Ammon's horn (tissue), 1 donor: ENCODE results near the gene IFNA10.
A peak's percentile ranks its signal among the peaks of the same experiment; 100 is the strongest.
"Not testable (repeated sequence)": the region's sequence is repeated elsewhere in the genome, so short reads cannot be mapped to it uniquely, and the experiment has no call there.

Experiments used
- DNase-seq: peaks from one replicate; pipeline ENCODE4 v3.0.0-alpha.2; 2016; ENCODE audit warnings: low spot score

Gene IFNA10

GRCh38 chr9:21194867-21195776, 11.8 kb downstream of the IFNA10 start:
- peak; percentile 21 for DNase-seq

- DNase-seq: not testable (repeated sequence)
Observed at GRCh38 chr9:21187487-21187886, 19.5 kb downstream of the IFNA10 start, which contains the start of gene IFNA4. TSS of gene IFNA4 (minus strand) at chr9:21187587. CDS start at chr9:21187531, 56 bp downstream.

DNA sequence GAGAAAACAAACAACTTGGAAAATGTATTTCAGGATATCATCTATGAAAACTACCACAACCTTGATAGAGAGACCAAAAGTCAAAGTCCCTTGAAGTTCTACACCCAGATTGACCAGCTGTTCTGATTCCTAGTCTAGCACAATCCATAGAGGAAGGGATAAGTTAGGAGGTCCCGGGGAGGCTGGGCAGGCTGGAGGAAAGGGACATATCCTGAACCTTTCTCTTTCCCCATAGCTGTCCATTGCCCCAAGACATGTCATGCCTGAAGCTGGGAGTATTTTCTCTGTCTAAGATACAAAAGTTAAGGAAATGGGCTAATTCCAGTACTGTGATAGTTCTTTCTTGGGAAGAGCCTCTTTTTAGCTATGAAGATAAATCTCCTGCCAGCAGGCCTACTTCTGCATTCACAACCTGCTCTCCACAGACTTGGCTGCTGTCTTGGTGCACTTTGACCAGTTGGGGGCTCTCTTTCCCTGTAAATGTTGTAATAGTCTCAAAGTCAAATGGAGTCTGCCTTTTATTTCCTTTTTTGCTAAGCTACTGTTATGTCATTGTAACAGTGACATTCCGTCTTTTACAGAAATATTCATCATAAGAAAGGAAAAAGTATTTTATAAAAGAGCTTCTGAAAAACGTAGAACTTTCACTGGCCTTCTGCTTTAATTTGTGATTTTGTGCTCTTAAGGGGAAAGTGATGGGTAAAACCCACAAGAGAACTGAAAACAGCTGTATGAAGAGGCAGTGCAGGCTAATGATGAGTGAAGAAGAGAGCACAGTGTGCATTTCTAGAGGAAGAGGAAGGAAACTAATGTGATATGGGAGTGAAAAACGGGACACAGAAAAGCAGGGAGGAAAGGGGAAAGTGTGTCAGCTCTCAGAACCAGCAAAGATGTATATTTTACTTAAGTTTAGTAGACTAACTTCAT, 23.9 kb downstream of the IFNA10 start:
- not testable (repeated sequence) for DNase-seq

- DNase-seq: no peak
Observed at GRCh38 chr9:21174671-21175070, 32.3 kb downstream of the IFNA10 start.

DNA sequence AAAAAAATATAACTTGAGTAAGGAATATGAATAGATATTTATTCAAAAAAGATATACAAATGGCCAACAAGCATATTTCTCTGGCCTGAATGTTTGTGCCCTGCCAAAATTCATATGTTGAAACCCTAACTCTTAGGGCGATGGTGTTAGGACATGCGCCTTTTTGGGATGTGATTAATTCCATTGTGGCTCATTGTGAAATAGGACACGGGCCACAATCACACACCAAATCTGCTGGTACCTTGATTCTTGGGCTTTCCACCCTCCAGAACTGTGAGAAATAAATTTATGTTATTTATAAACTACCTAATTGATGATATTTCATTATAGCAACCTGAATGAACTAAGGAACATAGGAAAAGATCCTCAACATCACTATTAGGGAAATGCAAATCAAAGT, 34.8 kb downstream of the IFNA10 start:
- no peak for DNase-seq

DNA sequence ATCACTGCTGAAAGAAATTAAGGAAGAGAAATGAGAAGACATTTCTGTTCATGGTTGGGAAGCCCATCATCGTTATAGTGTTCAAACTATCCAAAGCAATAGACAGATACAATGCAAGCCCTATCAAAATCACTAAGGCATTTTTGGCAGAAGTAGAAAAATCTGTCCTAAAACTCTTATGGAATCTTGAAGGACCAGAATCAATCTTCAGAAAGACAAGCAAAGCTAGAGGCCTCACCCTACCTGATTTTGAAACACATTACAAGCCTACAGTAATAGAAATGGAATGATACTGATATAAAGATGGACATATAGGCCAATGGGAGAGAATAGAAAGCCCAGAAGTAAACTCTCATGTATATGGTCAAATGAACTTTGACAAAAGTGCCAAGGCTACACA, 35.6 kb downstream of the IFNA10 start:
- no peak for DNase-seq

DNA sequence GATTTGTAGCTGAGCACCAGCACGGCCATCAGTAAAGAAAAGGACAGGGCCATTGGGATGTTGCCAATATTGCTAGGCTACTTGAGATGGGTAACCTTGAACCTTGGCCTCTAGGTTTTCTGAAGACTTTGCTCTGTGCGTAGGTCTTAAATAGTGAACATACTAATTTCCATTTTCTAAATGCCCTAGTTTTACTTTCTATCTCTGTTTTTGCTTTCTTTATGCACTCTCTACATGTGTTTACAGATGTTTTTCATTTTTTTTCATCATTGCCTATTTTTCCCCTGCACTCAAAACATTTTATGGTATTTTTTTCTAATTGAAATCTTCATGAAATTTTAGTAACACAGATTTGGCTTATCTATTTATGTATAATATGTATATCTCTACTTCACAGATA, 40.4 kb downstream of the IFNA10 start, which contains the start of gene IFNA21:
TSS of gene IFNA21 (minus strand) at position 101 of the 400 bp plus-strand sequence. CDS start at position 53, 48 bp downstream.
- not testable (repeated sequence) for DNase-seq

DNA sequence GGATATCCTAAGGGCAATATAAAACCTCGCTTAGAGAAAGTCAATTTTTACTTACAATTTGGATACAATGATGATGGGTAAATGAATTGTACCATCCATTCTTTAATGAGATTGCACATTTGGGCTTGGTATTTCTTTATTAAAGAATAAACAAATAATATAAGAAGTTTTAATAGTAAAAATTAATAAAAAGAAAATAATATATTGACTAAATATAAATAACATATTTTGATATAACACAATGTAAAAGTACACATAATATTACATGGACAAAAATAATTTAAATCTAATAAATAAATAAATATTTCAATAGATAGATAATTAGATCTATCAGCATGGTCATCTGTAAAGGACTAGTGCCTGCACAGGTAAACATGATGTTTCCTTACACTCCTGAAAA, 41.4 kb downstream of the IFNA10 start:
- DNase-seq: no peak

DNA sequence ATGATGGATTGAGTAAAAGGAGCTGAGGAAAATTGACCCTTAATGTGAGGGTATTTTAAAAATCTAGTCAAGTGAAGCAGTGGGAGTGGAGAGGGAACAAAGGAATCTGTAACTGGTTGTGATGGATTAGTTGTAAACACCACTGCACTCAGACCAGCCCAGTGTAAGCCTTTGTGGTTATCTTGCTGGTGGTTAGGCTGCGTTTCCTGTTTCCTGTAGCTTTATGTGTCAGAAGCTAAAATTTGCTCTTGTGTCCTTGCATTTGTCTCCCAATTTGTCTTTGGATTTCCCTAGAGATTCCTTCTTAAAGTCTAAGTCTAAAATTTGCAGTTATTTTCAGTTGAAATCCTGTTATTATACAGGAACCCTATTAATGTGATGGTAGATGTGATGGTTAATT, 46.8 kb downstream of the IFNA10 start:
- peak; percentile 28 for DNase-seq
